ENCODE measurements around the gene CUL3. TPM values are rescaled to one million over a fixed set of nuclear protein-coding genes. Genes with fewer than 3 reads are reported as not detected.

The CUL3 gene
- total RNA-seq, 1 donor from 2014 or later: 196 TPM

DNA sequence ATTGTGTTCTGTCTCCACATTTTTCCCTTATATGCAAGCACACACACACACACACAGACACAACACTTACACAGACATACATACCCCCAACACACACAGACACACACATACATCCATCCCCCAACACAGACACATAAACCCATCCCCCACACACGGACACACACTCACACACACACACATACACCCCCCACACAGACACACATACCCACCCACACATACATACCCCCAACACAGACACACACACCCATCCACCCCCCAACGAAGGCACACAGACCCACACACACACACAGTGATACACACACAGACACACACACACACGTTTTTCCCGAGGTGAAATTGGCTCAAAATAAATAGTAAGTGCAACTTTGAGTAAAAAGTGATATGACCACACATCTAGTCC, 41.6 kb upstream of the CUL3 start:
- H3F3A ChIP-seq (ENCODE audit: low read depth): no peaks in the 10 kb centered on the region
- Mint-ChIP-seq H3K9me3 (no peaks in the 10 kb centered on the region), H3K36me3 (no peaks in the 10 kb centered on the region), H3K27me3 (ENCODE audit: insufficient read depth, low read depth) (no peaks in the 10 kb centered on the region), H3K4me1 (no peaks in the 10 kb centered on the region), H3K4me3 (no peak overlapping the region), H3K27ac (no peak overlapping the region)
- H3K36me3 ChIP-seq: no peaks in the 10 kb centered on the region
- DNase-seq (ENCODE audit: low spot score): no peak
- H3K4me1 ChIP-seq: no peaks in the 10 kb centered on the region
- TF ChIP-seq, protein P1, sequence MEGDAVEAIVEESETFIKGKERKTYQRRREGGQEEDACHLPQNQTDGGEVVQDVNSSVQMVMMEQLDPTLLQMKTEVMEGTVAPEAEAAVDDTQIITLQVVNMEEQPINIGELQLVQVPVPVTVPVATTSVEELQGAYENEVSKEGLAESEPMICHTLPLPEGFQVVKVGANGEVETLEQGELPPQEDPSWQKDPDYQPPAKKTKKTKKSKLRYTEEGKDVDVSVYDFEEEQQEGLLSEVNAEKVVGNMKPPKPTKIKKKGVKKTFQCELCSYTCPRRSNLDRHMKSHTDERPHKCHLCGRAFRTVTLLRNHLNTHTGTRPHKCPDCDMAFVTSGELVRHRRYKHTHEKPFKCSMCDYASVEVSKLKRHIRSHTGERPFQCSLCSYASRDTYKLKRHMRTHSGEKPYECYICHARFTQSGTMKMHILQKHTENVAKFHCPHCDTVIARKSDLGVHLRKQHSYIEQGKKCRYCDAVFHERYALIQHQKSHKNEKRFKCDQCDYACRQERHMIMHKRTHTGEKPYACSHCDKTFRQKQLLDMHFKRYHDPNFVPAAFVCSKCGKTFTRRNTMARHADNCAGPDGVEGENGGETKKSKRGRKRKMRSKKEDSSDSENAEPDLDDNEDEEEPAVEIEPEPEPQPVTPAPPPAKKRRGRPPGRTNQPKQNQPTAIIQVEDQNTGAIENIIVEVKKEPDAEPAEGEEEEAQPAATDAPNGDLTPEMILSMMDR (IDR thresholded peaks at IDR 0.05): no peak
- TF ChIP-seq EZH2phosphoT487 (IDR thresholded peaks at IDR 0.05): no peak
- no peak for TF ChIP-seq EZH2 (IDR thresholded peaks at IDR 0.05)
- H3K27me3 ChIP-seq: no peaks in the 10 kb centered on the region
- no peaks in the 10 kb centered on the region for H4K20me1 ChIP-seq (ENCODE audit: low read depth)
- no peak overlapping the region for H2AFZ ChIP-seq (replicated peaks)
- H3K4me3 ChIP-seq: no peak overlapping the region
- H3K79me2 ChIP-seq (ENCODE audit: low read depth): no peaks in the 10 kb centered on the region
- H3K9ac ChIP-seq: no peak overlapping the region
- no peaks in the 10 kb centered on the region for H3K9me3 ChIP-seq (ENCODE audit: low read depth)
- H3K27ac ChIP-seq: no peak overlapping the region
- no peak overlapping the region for H3K4me2 ChIP-seq

DNA sequence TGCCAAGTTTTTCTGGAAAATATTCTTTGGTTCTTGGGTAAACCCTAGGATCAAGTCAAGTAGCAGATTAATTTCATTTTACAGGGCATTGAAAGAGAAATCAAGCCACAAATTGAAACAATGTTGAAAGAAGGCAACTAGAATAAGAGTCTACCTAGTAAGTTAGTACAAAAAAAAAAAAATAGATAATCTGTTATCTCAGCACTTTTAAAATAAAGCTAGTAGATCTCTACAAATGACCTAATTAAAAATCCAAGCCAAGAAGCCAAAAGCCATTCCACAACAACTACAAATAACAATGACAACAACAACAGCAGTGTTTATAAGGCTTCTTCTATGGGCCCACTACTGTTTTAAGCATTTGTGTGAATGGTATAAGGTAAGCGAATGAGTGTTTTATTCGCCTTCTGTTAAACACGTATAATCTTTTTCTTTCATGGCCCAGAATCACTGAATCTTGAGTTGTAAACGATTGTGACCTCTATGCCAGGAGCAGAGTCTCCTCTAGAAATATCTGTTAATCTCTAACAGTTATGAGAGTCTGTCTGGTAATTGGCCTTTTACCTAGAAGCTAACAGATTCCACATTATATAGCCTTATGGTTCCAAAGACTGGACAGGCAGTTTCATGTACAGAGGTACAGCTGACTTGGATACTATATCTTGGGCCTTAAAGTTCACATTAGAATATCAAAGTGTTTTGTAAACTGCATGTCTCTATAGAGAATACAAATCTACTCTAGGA, 28.6 kb upstream of the CUL3 start:
- DNase-seq (ENCODE audit: low spot score): no peak
- H3K27ac ChIP-seq: no peak overlapping the region
- peaks cover 3% of the 10 kb centered on the region for H3K9me3 Mint-ChIP-seq

GRCh38 chr2:224612578-224612977, 27.4 kb upstream of the CUL3 start:
- Histone ChIP-seq H2AFZ (replicated peaks) (no peak overlapping the region), H3K4me1 (no peaks in the 10 kb centered on the region), H3K9me3 (ENCODE audit: low read depth) (no peaks in the 10 kb centered on the region), H3K4me3 (no peak overlapping the region), H4K20me1 (ENCODE audit: low read depth) (no peaks in the 10 kb centered on the region), H3K4me2 (no peak overlapping the region), H3K27me3 (no peaks in the 10 kb centered on the region), H3K27ac (no peak overlapping the region), H3F3A (ENCODE audit: low read depth) (no peaks in the 10 kb centered on the region), H3K36me3 (no peaks in the 10 kb centered on the region), H3K79me2 (ENCODE audit: low read depth) (no peaks in the 10 kb centered on the region), H3K9ac (no peak overlapping the region)
- Mint-ChIP-seq H3K36me3 (no peaks in the 10 kb centered on the region), H3K27me3 (ENCODE audit: insufficient read depth, low read depth) (peaks cover 3% of the 10 kb centered on the region), H3K4me1 (no peaks in the 10 kb centered on the region), H3K27ac (no peak overlapping the region), H3K4me3 (no peak overlapping the region), H3K9me3 (no peaks in the 10 kb centered on the region)
- TF ChIP-seq EZH2phosphoT487 (IDR thresholded peaks at IDR 0.05): no peak
- TF ChIP-seq, protein P1 (IDR thresholded peaks at IDR 0.05): no peak
- no peak for TF ChIP-seq EZH2 (IDR thresholded peaks at IDR 0.05)
- no peak for DNase-seq (ENCODE audit: low spot score)

More for the DNA sequence above, 28.6 kb upstream of the CUL3 start:
- Mint-ChIP-seq H3K36me3 (no peaks in the 10 kb centered on the region), H3K4me1 (no peaks in the 10 kb centered on the region), H3K4me3 (no peak overlapping the region), H3K27me3 (ENCODE audit: insufficient read depth, low read depth) (peaks cover 3% of the 10 kb centered on the region), H3K27ac (no peak overlapping the region)
- no peak overlapping the region for H3K9ac ChIP-seq
- TF ChIP-seq EZH2phosphoT487 (IDR thresholded peaks at IDR 0.05) (no peak), EZH2 (IDR thresholded peaks at IDR 0.05) (no peak)
- TF ChIP-seq, protein P1 (IDR thresholded peaks at IDR 0.05): no peak
- H3K27me3 ChIP-seq: no peaks in the 10 kb centered on the region
- H3F3A ChIP-seq (ENCODE audit: low read depth): no peaks in the 10 kb centered on the region
- no peaks in the 10 kb centered on the region for H3K36me3 ChIP-seq
- H3K4me3 ChIP-seq: no peak overlapping the region
- H3K79me2 ChIP-seq (ENCODE audit: low read depth): no peaks in the 10 kb centered on the region
- H3K4me2 ChIP-seq: no peak overlapping the region
- H2AFZ ChIP-seq (replicated peaks): no peak overlapping the region
- H4K20me1 ChIP-seq (ENCODE audit: low read depth): no peaks in the 10 kb centered on the region
- H3K4me1 ChIP-seq: no peaks in the 10 kb centered on the region
- H3K9me3 ChIP-seq (ENCODE audit: low read depth): no peaks in the 10 kb centered on the region

All from neural progenitor cell (in vitro differentiated cells).